Measurements from ENCODE around the gene MTERF2.
"Not testable (repeated sequence)": the region's sequence is repeated elsewhere in the genome, so short reads cannot be mapped to it uniquely, and the experiment has no call there.

MTERF2 gene

DNA sequence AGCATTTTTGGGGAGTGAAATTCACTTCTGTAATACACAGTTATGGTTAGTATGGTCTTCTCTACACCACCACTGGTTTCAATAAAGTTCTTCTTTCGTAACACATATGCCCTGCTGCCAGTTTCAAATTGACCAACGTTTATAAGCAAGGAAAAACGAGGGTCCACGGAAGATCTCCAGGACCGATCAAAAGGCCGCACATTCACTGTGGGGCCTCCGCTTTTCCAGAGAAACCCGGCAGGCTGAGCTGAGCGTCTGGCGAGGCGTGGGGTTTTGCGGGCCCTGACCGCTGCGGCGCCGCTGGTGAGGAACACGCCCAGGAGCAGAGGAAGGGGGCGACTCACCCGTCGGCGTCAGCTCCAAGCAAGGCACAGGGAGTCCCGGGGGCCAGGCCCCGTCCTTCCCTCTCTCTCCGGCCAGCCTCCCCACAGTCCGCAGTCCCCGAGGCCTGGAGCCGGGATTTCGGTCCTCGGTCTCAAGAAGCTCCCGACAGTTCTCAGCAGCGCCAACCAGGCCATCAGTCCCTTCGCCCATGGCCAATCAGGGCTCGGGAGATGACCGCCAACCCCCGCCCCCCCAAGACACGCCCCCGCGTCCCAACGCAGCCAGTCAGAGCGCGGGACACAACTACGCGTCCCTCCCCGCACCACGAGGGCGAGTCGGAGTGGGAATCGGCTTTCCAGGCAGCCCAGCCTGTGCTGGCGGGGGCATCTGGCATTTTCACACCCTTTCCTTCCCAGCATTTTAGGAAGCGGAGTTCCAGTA, at the start of gene MTERF2:
TSS of gene MTERF2 (minus strand) at position 522 of the 765 bp plus-strand sequence. CDS start 8,432 bp downstream, outside the sequence.
- peak; percentile 95 for DNase-seq (ENCODE audit: low read depth)

DNA sequence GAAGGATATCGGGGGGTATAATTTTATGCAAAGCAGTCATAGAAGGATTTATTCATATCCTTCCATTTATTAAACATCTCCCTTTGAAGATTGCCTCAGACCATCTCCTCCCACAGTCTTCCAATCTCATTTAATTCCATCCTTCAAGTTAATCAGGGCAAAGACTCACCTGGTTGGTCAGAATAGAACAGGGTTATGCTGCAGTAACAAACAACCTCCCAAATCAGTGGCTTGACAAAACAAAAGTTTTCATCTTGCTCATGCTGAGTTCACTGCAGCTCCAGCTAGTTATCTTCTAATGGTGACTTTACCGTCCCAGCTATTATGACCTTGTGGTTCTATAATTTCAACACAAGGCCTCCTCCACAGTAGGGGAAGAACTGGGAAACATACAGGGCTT, 48.8 kb upstream of the MTERF2 start:
- no peak for DNase-seq (ENCODE audit: low read depth)

GRCh38 chr12:107033758-107034739, 47.1 kb upstream of the MTERF2 start:
- DNase-seq (ENCODE audit: low read depth) = peak; percentile 44

GRCh38 chr12:107032266-107032665, 45.3 kb upstream of the MTERF2 start:
- no peak for DNase-seq (ENCODE audit: low read depth)

DNA sequence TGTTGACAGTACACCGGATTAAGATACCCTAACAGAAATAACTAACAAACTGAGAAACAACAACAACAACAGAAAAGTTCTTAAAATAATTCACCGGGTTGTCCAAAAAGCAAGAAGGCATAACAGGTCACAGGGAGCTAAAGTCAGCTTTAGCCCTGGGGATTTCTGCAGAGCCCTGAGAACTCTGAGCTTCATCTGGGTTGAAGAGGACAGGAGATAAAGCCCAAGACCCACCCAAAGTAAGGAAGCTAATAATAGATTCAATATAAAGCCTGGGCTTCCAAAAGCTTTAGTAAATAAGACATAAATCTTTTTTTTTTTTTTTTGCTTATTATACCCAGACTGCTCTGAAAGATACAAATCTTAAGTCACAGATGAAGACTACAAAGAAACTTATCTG, 44.1 kb upstream of the MTERF2 start:
- no peak for DNase-seq (ENCODE audit: low read depth)

DNA sequence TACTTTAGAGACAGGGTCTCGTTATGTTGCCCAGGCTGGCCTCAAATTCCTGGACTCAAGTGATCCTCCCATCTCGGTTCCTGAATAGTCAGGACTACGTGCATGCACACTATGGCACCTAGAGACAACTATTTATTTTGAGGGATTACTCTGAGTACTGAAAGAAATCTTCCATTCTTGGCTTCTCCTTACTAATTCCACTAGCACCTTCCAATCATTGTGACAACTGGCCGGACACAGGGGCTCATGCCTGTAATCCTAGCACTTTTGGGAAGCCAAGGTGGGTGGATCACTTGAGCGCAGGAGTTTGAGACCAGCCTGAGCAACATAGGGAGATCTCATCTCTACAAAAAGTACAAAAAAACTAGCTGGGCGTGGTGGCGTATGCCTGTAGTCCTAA, 42.1 kb upstream of the MTERF2 start:
- DNase-seq (ENCODE audit: low read depth) = no peak

DNA sequence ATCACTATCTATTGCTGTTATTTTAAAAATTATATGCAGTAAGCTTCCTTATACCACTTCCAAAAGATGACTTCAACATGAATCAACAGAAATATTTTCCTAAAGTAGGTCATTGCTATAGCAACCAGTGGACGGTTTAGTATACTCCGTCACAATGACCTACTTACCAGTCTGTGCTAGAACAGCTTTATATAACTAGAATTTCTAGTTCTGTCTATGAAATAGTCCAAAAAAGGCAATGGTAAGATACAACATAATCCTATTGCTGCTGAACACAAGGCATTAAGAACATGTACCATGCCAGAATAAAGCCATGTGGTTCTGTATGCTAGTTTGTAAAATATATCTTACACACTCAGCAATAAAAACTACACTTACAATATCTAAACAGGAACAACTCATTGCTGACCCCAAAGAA, 40.7 kb upstream of the MTERF2 start:
- peak; percentile 97 for DNase-seq (ENCODE audit: low read depth)

DNA sequence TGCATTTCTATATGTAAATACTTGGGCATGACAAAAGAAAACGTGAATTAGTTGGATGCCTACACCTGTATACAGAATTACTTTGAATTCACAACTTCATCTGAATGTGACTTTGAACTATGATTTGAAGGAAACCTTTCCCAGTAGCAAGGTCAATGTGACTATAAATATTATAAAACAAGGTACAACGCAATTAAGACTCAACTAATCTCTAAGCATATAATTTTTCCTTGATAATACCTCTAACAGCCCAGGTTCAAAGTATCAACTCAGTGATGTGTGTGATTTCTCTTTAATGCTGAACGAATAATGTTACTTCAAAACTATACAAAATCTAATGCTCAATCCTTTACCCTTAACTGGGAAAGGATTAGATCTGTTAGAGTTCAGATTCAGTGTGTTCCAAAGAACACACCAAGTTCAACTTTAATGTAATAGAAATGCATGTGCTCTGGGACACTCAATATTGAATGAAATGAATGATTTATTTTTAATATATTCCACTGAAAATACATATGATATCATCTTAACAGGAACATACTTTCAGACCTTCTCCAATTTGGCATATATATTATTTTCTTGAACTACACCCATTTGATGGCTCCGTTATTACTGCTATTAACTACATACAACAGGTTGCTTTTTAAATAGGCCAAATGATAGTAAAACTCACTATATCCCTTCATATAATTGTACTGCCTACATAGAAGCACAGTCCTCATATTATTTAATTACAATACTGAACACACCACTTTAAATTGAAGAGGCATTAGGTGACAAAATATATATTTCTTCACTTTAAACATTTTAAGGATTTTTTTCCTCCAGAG, 40.1 kb upstream of the MTERF2 start:
- DNase-seq (ENCODE audit: low read depth) = no peak

GRCh38 chr12:107026356-107026755, 39.4 kb upstream of the MTERF2 start:
- not testable (repeated sequence) for DNase-seq (ENCODE audit: low read depth)

GRCh38 chr12:107025671-107026070, 38.7 kb upstream of the MTERF2 start:
- no peak for DNase-seq (ENCODE audit: low read depth)

DNA sequence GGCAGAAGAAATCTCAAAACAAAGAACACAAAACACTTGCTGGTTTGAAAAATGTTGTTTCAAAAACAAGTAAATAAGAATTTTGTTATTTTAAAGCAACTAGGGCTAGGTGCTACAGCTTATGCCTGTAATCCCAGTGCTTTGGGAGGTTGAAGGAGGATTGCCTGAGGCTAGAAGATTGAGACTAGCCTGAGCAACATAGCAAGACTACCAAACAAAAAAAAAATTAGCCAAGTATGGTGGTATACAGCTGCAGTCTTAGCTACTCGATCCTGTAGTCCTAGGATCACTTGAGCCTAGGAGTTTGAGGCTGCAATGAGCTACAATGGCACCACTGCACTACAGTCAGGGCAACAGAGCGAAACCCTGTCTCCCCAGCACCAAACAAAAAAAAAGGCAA, 32.6 kb upstream of the MTERF2 start:
- DNase-seq (ENCODE audit: low read depth) = no peak

- DNase-seq (ENCODE audit: low read depth) = no peak
Measured at GRCh38 chr12:107017042-107017441, 30.1 kb upstream of the MTERF2 start.

GRCh38 chr12:107014055-107014454, 27.1 kb upstream of the MTERF2 start:
- DNase-seq (ENCODE audit: low read depth) = no peak

DNA sequence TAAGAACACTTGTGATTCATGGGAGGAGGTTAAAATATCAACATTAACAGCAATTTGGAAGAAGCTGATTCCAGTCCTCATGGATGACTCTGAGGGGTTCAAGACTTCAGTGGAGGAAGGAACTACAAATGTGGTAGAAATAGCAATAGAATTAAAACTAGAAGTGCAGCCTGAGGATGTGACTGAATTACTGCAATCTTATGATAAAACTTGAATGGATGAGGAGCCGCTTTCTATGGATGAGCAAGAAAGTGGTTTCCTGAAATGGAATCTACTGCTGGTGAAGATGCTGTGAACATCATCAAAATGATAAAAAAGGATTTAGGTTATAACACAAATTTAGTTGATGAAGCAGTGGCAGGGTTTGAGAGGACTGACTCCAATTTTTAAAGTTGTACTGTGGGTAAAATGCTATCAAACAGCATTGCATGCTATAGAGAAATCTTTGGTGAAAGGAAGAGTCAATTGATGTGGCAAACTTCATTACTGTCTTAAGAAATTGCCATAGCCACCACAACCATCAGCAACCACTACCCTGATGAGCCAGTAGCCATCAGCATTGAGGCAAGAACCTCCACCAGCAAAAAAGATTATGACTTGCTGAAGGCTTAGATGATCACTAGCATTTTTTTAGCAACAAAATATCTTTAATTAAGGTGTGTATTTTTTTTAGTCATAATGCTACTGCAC, 25.9 kb upstream of the MTERF2 start:
- no peak for DNase-seq (ENCODE audit: low read depth)

GRCh38 chr12:107011519-107011918, 24.6 kb upstream of the MTERF2 start:
- DNase-seq (ENCODE audit: low read depth) = no peak

DNA sequence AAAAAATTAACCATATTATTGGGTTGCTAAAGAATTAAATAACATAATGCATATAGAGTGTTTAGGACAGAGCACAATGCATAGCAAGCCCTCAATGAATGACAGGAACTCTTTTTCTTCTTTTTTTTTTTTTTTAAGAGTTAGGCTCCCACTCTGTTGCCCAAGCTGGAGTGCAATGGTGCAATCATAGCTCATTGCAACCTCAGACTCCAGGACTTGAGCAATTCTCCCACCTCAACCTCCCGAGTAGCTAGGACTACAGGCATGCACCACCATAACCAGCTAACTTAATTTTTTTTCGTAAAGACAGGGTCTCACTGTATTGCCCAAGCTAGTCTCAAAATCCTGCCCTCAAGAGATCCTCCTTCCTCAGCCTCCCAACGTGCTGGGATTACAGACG, 20.5 kb upstream of the MTERF2 start:
- no peak for DNase-seq (ENCODE audit: low read depth)

- DNase-seq (ENCODE audit: low read depth) = not testable (repeated sequence)
Measured at GRCh38 chr12:107002665-107003064, 15.7 kb upstream of the MTERF2 start.

DNA sequence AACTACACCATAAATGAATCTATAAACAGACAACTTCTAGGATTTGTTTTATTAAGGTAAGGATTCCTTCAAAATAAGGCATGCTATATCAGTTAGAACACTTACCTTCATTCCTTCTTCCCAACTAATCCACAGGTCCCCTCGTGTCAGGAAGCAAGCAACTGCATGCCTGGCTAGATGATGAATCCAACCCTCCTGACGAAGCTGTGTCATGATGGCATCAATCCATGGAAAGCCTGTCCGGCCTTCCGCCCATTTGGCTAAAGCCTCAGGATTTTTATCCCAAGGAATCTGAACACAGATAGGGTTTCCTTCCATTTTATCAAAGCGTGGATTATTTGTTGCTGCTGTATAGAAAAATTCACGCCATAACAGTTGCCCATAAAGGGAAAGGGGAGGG, 12.5 kb upstream of the MTERF2 start:
- peak; percentile 6 for DNase-seq (ENCODE audit: low read depth)

DNA sequence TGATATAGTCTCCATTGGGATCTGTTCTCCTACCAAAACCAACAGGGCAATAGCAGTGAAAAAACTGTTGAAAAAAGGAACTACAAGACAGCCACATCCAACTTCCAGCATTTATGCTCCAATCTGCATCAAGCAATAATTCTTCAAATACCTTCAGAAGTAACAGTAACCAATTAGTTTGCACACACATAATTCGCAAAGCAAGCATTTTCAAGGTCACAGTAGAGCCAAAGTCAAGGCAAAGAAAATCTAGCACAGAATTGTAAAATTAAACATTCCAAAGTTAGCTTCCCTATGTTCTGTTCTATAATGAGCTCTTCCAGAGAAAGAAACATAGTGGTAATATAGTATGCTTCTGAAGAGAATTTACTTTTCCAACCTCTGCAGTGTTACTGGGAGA, 11.0 kb upstream of the MTERF2 start:
- DNase-seq (ENCODE audit: low read depth) = no peak

DNA sequence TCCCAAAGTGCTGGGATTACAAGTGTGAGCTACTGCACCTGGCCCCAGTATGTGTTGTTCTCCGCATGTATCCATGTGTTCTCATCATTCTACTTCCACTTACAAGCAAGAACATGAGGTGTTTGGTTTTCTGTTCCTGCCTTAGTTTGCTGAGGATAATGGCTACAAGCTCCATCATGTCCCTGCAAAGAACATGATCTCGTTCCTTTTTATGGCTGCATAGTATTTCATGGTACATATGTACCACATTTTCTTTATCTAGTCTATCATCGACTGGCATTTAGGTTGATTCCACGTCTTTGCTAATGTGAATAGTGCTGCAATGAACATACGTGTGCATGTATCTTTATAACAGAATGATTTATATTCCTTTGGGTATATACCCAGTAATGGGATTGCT, 9.2 kb upstream of the MTERF2 start:
- DNase-seq (ENCODE audit: low read depth) = not testable (repeated sequence)

DNA sequence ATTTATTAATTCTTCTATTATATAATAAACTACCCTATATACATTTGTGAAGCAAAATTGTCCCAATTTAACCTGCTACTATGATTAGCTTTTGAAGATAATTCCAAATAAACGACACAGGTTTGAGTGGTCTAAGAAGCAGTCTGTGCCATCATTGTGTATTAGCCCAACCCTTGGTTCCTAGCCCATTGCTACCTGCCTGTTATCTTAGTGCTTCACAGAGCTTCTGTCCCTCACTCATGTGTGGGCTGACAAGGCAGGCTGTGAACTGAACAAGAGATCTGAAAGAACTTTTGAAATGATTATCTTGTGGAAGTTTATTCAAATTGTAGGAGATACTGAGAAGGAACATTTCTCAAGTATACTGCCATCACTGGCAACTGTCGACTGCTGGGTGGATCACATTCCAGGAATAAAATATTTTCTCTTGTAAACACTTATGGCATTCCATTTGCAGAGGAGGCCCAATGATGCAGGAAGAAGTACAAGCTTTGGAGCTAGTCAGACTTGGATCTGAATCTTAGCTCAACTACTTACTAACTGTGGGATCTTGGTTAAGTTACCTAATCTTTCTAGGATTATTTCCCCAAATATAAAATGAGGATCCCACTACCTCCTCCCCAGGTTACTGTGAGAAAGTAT, 7.8 kb upstream of the MTERF2 start:
- peak; percentile 85 for DNase-seq (ENCODE audit: low read depth)
